ENCODE measurements around the gene ABHD17C. TPM values are rescaled to one million over a fixed set of nuclear protein-coding genes. Genes with fewer than 3 reads are reported as not detected.

The ABHD17C gene
- total RNA-seq, 2 experiments from 2014 or later = 6.5 to 7.3 TPM

DNA sequence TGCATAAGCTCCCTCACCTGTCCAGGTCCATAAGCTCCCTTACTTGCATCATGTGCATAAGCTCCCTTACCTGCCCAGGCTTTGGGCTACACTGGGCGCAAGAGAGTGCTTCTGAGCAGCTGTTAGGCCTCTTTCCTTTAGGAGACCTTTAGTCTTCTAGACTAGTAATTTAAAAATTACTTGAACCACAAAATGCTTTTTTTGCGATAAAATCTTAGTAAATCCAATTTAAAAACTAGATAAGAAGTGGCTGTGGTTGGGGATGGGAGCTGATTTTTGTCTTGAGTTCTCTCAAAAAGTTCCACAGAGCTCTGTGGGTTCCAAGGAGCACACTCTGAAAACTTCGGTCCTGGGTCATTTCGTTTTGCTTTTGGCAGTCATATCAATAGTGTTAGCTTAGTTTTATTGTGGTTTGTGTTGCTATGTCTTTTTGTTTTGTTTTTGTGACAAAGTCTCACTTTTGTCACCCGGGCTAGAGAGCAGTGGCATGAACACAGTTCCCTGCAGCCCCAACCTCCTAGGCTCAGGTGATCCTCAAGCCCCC lies 90.8 kb downstream of the ABHD17C start:
- DNase-seq = no peak
- CTCF ChIA-PET = interaction anchor here (0.9 to 2.3 kb wide), 2 partner anchors 10 to 398 kb away, joined by 3 to 18 read pairs; no protein-coding TSS in a partner anchor
- intact Hi-C loops (cut with micrococcal nuclease) = loop anchor here (10.0 kb wide), 1 partner anchor 69 kb away; no protein-coding TSS in a partner anchor
- H3K27me3 Mint-ChIP-seq (ENCODE audit: low read depth) = peaks cover 7% of the 10 kb centered on the region
- H3K9me3 Mint-ChIP-seq = no peaks in the 10 kb centered on the region
- no peak overlapping the region for H3K4me3 Mint-ChIP-seq
- no peak overlapping the region for H3K27ac Mint-ChIP-seq
- peaks cover 10% of the 10 kb centered on the region for H3K4me1 Mint-ChIP-seq (ENCODE audit: low read depth)
- no peaks in the 10 kb centered on the region for H3K36me3 Mint-ChIP-seq (ENCODE audit: low read depth)

GRCh38 chr15:80787316-80787715 lies 92.2 kb downstream of the ABHD17C start:
- intact Hi-C loops (cut with micrococcal nuclease) = loop anchor here (10.0 kb wide), 1 partner anchor 67 kb away; no protein-coding TSS in a partner anchor
- Mint-ChIP-seq H3K27ac (no peak overlapping the region), H3K27me3 (ENCODE audit: low read depth) (peaks cover 2% of the 10 kb centered on the region), H3K4me1 (ENCODE audit: low read depth) (peaks cover 10% of the 10 kb centered on the region), H3K36me3 (ENCODE audit: low read depth) (no peaks in the 10 kb centered on the region), H3K4me3 (no peak overlapping the region), H3K9me3 (no peaks in the 10 kb centered on the region)
- no peak for DNase-seq
- CTCF ChIA-PET = interaction anchor here (1.0 kb wide), 1 partner anchor 10 kb away, joined by 3 read pairs; no protein-coding TSS in a partner anchor

GRCh38 chr15:80788536-80788935 lies 93.4 kb downstream of the ABHD17C start:
- CTCF ChIA-PET = interaction anchor here (1.0 to 1.7 kb wide), 2 partner anchors 11 to 12 kb away, joined by 3 to 5 read pairs; no protein-coding TSS in a partner anchor
- intact Hi-C loops (cut with micrococcal nuclease) = loop anchor here (10.0 kb wide), 1 partner anchor 66 kb away; no protein-coding TSS in a partner anchor
- no peak overlapping the region for H3K4me3 Mint-ChIP-seq
- no peaks in the 10 kb centered on the region for H3K36me3 Mint-ChIP-seq (ENCODE audit: low read depth)
- H3K4me1 Mint-ChIP-seq (ENCODE audit: low read depth) = peaks cover 2% of the 10 kb centered on the region
- H3K9me3 Mint-ChIP-seq = no peaks in the 10 kb centered on the region
- no peak overlapping the region for H3K27ac Mint-ChIP-seq
- H3K27me3 Mint-ChIP-seq (ENCODE audit: low read depth) = peaks cover 4% of the 10 kb centered on the region
- no peak for DNase-seq

DNA sequence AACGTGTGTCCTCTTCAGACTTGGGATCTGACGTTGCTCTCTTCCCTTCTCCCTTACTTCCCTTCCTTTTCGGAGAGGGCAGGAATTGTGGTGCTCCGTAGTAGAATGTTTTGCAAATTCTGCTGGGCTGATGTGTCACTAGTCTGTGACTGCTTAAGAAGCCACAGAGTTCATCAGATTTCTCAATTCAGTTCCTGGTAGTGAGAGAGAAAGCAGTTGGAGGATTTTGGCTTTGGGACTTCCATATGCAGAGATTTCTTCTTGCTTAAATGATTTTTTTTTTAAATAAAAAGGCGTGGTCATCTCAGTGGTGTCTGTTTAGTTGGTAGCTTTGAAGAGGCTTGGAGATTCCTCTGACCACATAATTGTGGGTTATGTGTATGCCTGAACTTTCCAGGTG lies 94.2 kb downstream of the ABHD17C start:
- Mint-ChIP-seq H3K9me3 (no peaks in the 10 kb centered on the region), H3K27ac (no peak overlapping the region), H3K27me3 (ENCODE audit: low read depth) (peaks cover 4% of the 10 kb centered on the region), H3K4me1 (ENCODE audit: low read depth) (no peaks in the 10 kb centered on the region), H3K4me3 (no peak overlapping the region), H3K36me3 (ENCODE audit: low read depth) (no peaks in the 10 kb centered on the region)
- DNase-seq = no peak
- intact Hi-C loops (cut with micrococcal nuclease) = loop anchor here (10.0 kb wide), 1 partner anchor 66 kb away; no protein-coding TSS in a partner anchor
- CTCF ChIA-PET = interaction anchor here (1.3 to 1.7 kb wide), 2 partner anchors 9 to 13 kb away, joined by 3 to 5 read pairs; no protein-coding TSS in a partner anchor

- H3K27ac Mint-ChIP-seq = no peak overlapping the region
- H3K4me3 Mint-ChIP-seq = no peak overlapping the region
- intact Hi-C loops (cut with micrococcal nuclease) = loop anchor here (10.0 kb wide), 1 partner anchor 65 kb away; no protein-coding TSS in a partner anchor
- H3K27me3 Mint-ChIP-seq (ENCODE audit: low read depth) = peaks cover 4% of the 10 kb centered on the region
- CTCF ChIA-PET = interaction anchor here (1.3 to 1.7 kb wide), 2 partner anchors 9 to 13 kb away, joined by 3 to 5 read pairs; no protein-coding TSS in a partner anchor
- no peaks in the 10 kb centered on the region for H3K4me1 Mint-ChIP-seq (ENCODE audit: low read depth)
- no peaks in the 10 kb centered on the region for H3K9me3 Mint-ChIP-seq
- no peak for DNase-seq
- no peaks in the 10 kb centered on the region for H3K36me3 Mint-ChIP-seq (ENCODE audit: low read depth)
Observed at GRCh38 chr15:80789796-80790195, 94.7 kb downstream of the ABHD17C start.

DNA sequence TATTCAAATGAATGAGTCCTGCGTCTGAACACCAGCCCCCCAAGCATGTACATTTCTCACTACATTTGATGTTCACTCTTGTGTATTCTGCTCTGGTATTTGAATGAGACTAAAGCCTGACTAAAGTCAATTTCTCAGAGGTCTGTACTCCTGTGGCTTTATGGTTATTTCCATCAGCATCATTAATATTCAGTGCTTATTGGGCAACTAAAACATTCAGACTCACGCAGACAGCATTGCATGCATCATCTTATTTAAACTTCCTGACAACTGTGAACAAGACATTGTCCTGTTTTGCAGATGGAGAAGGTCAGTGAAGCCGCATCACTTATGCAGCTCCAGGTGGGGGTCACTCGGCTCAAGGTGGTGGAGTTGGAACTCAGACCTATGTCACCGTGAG lies 95.1 kb downstream of the ABHD17C start:
- no peak for DNase-seq
- no peaks in the 10 kb centered on the region for H3K9me3 Mint-ChIP-seq
- H3K27ac Mint-ChIP-seq = no peak overlapping the region
- no peak overlapping the region for H3K4me3 Mint-ChIP-seq
- H3K27me3 Mint-ChIP-seq (ENCODE audit: low read depth) = peaks cover 4% of the 10 kb centered on the region
- CTCF ChIA-PET = interaction anchor here (1.2 to 1.7 kb wide), 3 partner anchors 9 to 14 kb away, joined by 3 to 7 read pairs (median 5); no protein-coding TSS in a partner anchor
- intact Hi-C loops (cut with micrococcal nuclease) = no loop called here
- H3K4me1 Mint-ChIP-seq (ENCODE audit: low read depth) = no peaks in the 10 kb centered on the region
- no peaks in the 10 kb centered on the region for H3K36me3 Mint-ChIP-seq (ENCODE audit: low read depth)

DNA sequence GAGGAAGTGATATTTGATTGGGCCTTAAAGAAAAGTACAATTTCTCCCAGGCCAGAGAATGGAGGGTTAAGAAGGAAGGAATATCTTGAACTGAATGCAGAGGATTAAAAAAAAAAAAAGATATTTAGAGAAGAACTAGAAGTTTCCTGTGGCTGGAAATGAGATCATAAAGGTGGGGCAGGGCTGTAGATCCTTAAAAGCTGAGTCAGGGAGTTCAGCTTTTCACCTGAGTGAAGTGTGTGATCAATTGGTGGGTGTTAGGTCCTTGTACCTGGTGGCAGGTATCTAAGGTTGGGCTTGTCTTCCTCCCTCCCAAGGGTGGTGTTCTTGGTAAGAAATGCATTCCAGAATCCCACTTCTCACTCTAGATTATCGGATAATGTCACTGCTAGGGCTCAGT lies 95.9 kb downstream of the ABHD17C start:
- H3K4me3 Mint-ChIP-seq = no peak overlapping the region
- intact Hi-C loops (cut with micrococcal nuclease) = no loop called here
- no peak for DNase-seq
- H3K4me1 Mint-ChIP-seq (ENCODE audit: low read depth) = no peaks in the 10 kb centered on the region
- H3K27ac Mint-ChIP-seq = no peak overlapping the region
- peaks cover 4% of the 10 kb centered on the region for H3K27me3 Mint-ChIP-seq (ENCODE audit: low read depth)
- H3K9me3 Mint-ChIP-seq = no peaks in the 10 kb centered on the region
- H3K36me3 Mint-ChIP-seq (ENCODE audit: low read depth) = no peaks in the 10 kb centered on the region
- CTCF ChIA-PET = interaction anchor here (1.2 kb wide), 1 partner anchor 8 kb away, joined by 7 read pairs; no protein-coding TSS in a partner anchor

DNA sequence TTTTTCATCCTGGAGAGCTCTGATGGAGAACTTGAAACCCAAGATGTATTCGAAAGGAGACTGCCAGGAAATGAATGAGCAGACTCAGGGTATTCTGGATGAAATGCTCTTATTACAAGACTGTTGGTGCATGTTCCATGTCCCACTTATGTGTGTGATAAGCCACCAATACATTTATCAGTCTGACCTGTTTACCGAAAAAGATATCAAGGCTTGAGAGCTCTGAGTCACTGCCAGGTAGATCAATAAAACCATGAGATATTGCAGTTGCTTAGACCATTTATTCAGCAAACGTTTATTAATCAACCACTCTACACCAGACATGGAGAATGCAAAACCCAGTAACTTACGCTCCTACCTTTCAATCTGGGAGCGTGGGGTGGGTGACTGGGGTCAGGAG lies 101.3 kb downstream of the ABHD17C start:
- Mint-ChIP-seq H3K27ac (no peak overlapping the region), H3K9me3 (no peaks in the 10 kb centered on the region), H3K27me3 (ENCODE audit: low read depth) (peaks cover 2% of the 10 kb centered on the region), H3K4me3 (no peak overlapping the region), H3K4me1 (ENCODE audit: low read depth) (no peaks in the 10 kb centered on the region), H3K36me3 (ENCODE audit: low read depth) (no peaks in the 10 kb centered on the region)
- intact Hi-C loops (cut with micrococcal nuclease) = no loop called here
- DNase-seq = no peak
- CTCF ChIA-PET = interaction anchor here (0.6 to 1.4 kb wide), 4 partner anchors 19 to 340 kb away, joined by 3 to 5 read pairs (median 4); no protein-coding TSS in a partner anchor

DNA sequence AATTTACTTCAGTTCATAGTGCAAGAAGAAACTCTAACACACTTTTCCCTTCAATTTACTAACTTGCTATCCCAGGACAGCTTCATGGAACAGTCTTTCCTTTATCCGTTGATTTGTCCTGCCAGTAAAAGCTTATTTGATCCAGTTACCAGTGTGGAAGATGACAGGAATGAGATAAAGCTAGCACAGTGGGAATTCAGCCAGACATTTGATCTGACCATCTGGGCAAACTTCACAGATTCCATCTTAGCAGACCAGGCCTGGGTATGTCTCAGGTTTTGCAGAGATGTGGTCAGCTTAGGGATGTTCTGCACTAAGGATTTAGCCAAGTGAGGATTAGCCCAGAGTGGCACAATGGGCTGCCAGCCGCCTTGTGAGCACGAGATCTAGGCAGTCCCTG lies 103.8 kb downstream of the ABHD17C start:
- Mint-ChIP-seq H3K36me3 (ENCODE audit: low read depth) (no peaks in the 10 kb centered on the region), H3K9me3 (no peaks in the 10 kb centered on the region), H3K4me3 (no peak overlapping the region), H3K27ac (no peak overlapping the region), H3K4me1 (ENCODE audit: low read depth) (peaks cover 8% of the 10 kb centered on the region), H3K27me3 (ENCODE audit: low read depth) (no peaks in the 10 kb centered on the region)
- intact Hi-C loops (cut with micrococcal nuclease) = no loop called here
- DNase-seq = no peak
- CTCF ChIA-PET = interaction anchor here (0.6 to 1.1 kb wide), 2 partner anchors 8 to 23 kb away, joined by 3 to 7 read pairs; no protein-coding TSS in a partner anchor

- peaks cover 20% of the 10 kb centered on the region for H3K4me1 Mint-ChIP-seq (ENCODE audit: low read depth)
- H3K27ac Mint-ChIP-seq = no peak overlapping the region
- intact Hi-C loops (cut with micrococcal nuclease) = loop anchor here (5.0 to 10.0 kb wide), 2 partner anchors 157 to 495 kb away; no protein-coding TSS in a partner anchor
- H3K9me3 Mint-ChIP-seq = no peaks in the 10 kb centered on the region
- no peak for DNase-seq
- no peak overlapping the region for H3K4me3 Mint-ChIP-seq
- CTCF ChIA-PET = no interaction called here
- H3K36me3 Mint-ChIP-seq (ENCODE audit: low read depth) = no peaks in the 10 kb centered on the region
- no peaks in the 10 kb centered on the region for H3K27me3 Mint-ChIP-seq (ENCODE audit: low read depth)
Observed at GRCh38 chr15:80800067-80800466, 105.0 kb downstream of the ABHD17C start.

DNA sequence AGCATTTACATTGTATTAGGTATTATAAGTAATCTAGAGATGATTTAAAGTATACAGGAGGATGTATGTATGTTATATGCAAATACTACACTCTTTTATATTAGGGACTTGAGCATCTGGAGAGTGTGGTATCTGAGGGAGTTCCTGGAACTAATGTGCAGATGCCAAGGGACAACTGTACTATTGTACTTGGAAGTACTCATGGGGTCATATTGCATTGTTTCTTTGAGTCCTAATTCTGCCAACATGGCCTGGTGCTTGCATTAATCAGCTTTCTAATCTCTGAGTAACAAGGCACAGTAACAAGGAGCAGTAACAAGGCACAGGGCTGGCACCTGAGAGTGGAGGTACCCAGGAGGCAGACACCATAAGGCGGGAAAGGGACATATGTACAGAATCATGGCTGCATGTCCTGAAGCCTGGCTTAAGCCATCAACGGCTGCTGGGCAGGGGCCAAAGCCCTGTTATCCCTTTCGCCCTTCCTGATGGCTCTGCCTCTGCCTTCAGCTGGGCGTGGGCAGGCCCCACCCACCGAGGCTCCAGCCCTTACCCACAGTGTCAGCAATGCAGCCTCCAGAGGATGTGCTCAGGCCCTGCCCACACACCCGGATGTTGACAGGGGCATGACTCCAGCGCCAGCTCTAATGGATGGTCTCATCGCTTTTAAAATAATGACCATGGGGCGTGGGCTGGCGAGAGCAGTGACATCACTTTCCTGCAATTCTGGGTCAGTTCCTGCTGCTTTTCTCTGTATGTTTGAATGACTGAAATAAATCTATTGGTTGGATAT lies 107.0 kb downstream of the ABHD17C start:
- intact Hi-C loops (cut with micrococcal nuclease) = loop anchor here (5.0 to 10.0 kb wide), 2 partner anchors 155 to 493 kb away; no protein-coding TSS in a partner anchor
- Mint-ChIP-seq H3K4me1 (ENCODE audit: low read depth) (peaks cover 24% of the 10 kb centered on the region), H3K4me3 (no peak overlapping the region), H3K27ac (no peak overlapping the region), H3K27me3 (ENCODE audit: low read depth) (no peaks in the 10 kb centered on the region), H3K36me3 (ENCODE audit: low read depth) (no peaks in the 10 kb centered on the region), H3K9me3 (no peaks in the 10 kb centered on the region)
- CTCF ChIA-PET = interaction anchor here (0.6 kb wide), 1 partner anchor 28 kb away, joined by 5 read pairs; no protein-coding TSS in a partner anchor
- no peak for DNase-seq
